ENCODE data around the gene ARHGEF33. TPM values are rescaled to one million over a fixed set of nuclear protein-coding genes. Genes with fewer than 3 reads are reported as not detected.

The ARHGEF33 gene
- total RNA-seq, 3 donors from 2014 or later (not counting 1 experiment from before 2014, with no cell fraction given), result 0.27 TPM; not detected in 2

DNA sequence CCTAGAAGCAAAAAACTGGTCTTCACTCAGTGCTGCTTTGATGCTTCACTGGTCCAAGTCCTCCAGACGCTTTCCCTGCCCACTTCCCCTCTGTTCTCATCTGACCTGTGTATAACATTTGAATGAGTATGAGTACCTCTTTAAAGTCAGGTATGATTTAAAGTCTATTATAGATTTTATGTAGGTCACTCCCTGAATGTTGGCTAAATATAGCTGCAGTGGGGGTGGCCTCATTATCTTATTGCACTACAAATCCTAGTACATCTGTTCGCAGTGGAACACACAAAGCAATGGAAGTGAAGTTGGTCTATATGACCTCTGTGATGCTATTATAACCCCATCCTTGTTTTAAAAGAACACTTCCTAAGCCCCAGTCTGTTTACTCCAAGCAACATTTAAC is 33.2 kb downstream of the ARHGEF33 start:
- H3K4me3 ChIP-seq (ENCODE audit: low read length), result no peak overlapping the region
- no peaks in the 10 kb centered on the region for H3K36me3 ChIP-seq (ENCODE audit: control insufficient read depth, insufficient read depth, low read length)
- ATAC-seq (no peak), DNase-seq (no peak)
- Mint-ChIP-seq H3K36me3 (no peaks in the 10 kb centered on the region), H3K9me3 (no peaks in the 10 kb centered on the region), H3K27me3 (ENCODE audit: low read depth in 2 of 2) (peaks cover 8 to 28% of the 10 kb centered on the region in 2 donors), H3K4me3 (no peak overlapping the region), H3K4me1 (no peaks in the 10 kb centered on the region), H3K27ac (no peak overlapping the region)
- H3K9me3 ChIP-seq (ENCODE audit: control insufficient read depth, insufficient read depth, low read length), result no peaks in the 10 kb centered on the region
- H3K27ac ChIP-seq (ENCODE audit: low read length), result no peak overlapping the region
- TF ChIP-seq, protein P1, sequence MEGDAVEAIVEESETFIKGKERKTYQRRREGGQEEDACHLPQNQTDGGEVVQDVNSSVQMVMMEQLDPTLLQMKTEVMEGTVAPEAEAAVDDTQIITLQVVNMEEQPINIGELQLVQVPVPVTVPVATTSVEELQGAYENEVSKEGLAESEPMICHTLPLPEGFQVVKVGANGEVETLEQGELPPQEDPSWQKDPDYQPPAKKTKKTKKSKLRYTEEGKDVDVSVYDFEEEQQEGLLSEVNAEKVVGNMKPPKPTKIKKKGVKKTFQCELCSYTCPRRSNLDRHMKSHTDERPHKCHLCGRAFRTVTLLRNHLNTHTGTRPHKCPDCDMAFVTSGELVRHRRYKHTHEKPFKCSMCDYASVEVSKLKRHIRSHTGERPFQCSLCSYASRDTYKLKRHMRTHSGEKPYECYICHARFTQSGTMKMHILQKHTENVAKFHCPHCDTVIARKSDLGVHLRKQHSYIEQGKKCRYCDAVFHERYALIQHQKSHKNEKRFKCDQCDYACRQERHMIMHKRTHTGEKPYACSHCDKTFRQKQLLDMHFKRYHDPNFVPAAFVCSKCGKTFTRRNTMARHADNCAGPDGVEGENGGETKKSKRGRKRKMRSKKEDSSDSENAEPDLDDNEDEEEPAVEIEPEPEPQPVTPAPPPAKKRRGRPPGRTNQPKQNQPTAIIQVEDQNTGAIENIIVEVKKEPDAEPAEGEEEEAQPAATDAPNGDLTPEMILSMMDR (IDR thresholded peaks at IDR 0.05), result no peak
- intact Hi-C loops (cut with micrococcal nuclease), result no loop called here
- no peaks in the 10 kb centered on the region for H3K4me1 ChIP-seq (ENCODE audit: control insufficient read depth, insufficient read depth, low read length)
- H3K27me3 ChIP-seq (ENCODE audit: control insufficient read depth, insufficient read depth, low read length), result peaks cover 4% of the 10 kb centered on the region
- no CpG with 5 or more reads among the region's 2 CpGs for WGBS (ENCODE audit: insufficient coverage)

- TF ChIP-seq, protein P1 (IDR thresholded peaks at IDR 0.05), result no peak
- Mint-ChIP-seq H3K4me3 (no peak overlapping the region), H3K36me3 (no peaks in the 10 kb centered on the region), H3K27me3 (ENCODE audit: low read depth in 2 of 2) (peaks cover 8 to 28% of the 10 kb centered on the region in 2 donors), H3K9me3 (no peaks in the 10 kb centered on the region), H3K4me1 (no peaks in the 10 kb centered on the region), H3K27ac (no peak overlapping the region)
- H3K27ac ChIP-seq (ENCODE audit: low read length), result no peak overlapping the region
- no peak for DNase-seq
- intact Hi-C loops (cut with micrococcal nuclease), result no loop called here
- 85% methylated on average over 9 of the region's 9 CpGs for WGBS (ENCODE audit: insufficient coverage)
- H3K4me3 ChIP-seq (ENCODE audit: low read length), result no peak overlapping the region
- ATAC-seq, result no peak
- no peaks in the 10 kb centered on the region for H3K36me3 ChIP-seq (ENCODE audit: control insufficient read depth, insufficient read depth, low read length)
- peaks cover 4% of the 10 kb centered on the region for H3K27me3 ChIP-seq (ENCODE audit: control insufficient read depth, insufficient read depth, low read length)
- no peaks in the 10 kb centered on the region for H3K4me1 ChIP-seq (ENCODE audit: control insufficient read depth, insufficient read depth, low read length)
- no peaks in the 10 kb centered on the region for H3K9me3 ChIP-seq (ENCODE audit: control insufficient read depth, insufficient read depth, low read length)
Measured at GRCh38 chr2:38925982-38926381, 36.3 kb downstream of the ARHGEF33 start.

DNA sequence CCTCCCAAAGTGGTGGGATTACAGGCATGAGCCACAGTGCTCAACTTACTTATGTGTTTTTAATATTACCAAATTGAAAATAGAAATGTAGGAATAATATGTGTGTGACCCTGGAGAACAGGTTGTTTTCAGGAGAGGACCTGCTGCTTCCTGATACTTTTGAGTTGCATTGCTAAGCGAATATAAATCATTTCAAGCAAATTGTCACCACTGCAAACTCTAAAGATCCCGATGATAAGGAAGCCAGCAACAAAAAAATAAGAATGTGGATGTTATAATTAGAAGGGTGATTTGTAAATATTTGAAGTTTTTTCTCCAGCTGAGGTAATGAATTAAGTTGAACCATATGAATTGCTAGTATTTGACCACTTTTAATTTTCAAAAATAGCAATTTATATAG is 40.9 kb downstream of the ARHGEF33 start:
- no peak for ATAC-seq
- no peak overlapping the region for H3K4me3 ChIP-seq (ENCODE audit: low read length)
- Mint-ChIP-seq H3K27me3 (ENCODE audit: low read depth in 2 of 2) (peaks cover 6 to 12% of the 10 kb centered on the region in 2 donors), H3K4me1 (no peaks in the 10 kb centered on the region), H3K9me3 (no peaks in the 10 kb centered on the region), H3K36me3 (no peaks in the 10 kb centered on the region), H3K4me3 (no peak overlapping the region), H3K27ac (no peak overlapping the region)
- WGBS (ENCODE audit: insufficient coverage), result 100% methylated on average over 1 of the region's 2 CpGs
- no peaks in the 10 kb centered on the region for H3K4me1 ChIP-seq (ENCODE audit: control insufficient read depth, insufficient read depth, low read length)
- TF ChIP-seq, protein P1 (IDR thresholded peaks at IDR 0.05), result no peak
- H3K27ac ChIP-seq (ENCODE audit: low read length), result no peak overlapping the region
- H3K36me3 ChIP-seq (ENCODE audit: control insufficient read depth, insufficient read depth, low read length), result no peaks in the 10 kb centered on the region
- DNase-seq, result no peak
- no peaks in the 10 kb centered on the region for H3K27me3 ChIP-seq (ENCODE audit: control insufficient read depth, insufficient read depth, low read length)
- intact Hi-C loops (cut with micrococcal nuclease), result no loop called here
- no peaks in the 10 kb centered on the region for H3K9me3 ChIP-seq (ENCODE audit: control insufficient read depth, insufficient read depth, low read length)

- Mint-ChIP-seq H3K4me1 (no peaks in the 10 kb centered on the region), H3K27me3 (ENCODE audit: low read depth in 2 of 2) (peaks cover 4 to 9% of the 10 kb centered on the region in 2 donors), H3K9me3 (no peaks in the 10 kb centered on the region), H3K27ac (no peak overlapping the region), H3K4me3 (no peak overlapping the region), H3K36me3 (no peaks in the 10 kb centered on the region)
- Histone ChIP-seq H3K4me3 (ENCODE audit: low read length) (no peak overlapping the region), H3K27me3 (ENCODE audit: control insufficient read depth, insufficient read depth, low read length) (no peaks in the 10 kb centered on the region), H3K36me3 (ENCODE audit: control insufficient read depth, insufficient read depth, low read length) (no peaks in the 10 kb centered on the region), H3K27ac (ENCODE audit: low read length) (no peak overlapping the region), H3K9me3 (ENCODE audit: control insufficient read depth, insufficient read depth, low read length) (no peaks in the 10 kb centered on the region), H3K4me1 (ENCODE audit: control insufficient read depth, insufficient read depth, low read length) (no peaks in the 10 kb centered on the region)
- 100% methylated on average over 1 of the region's 1 CpG for WGBS (ENCODE audit: insufficient coverage)
- intact Hi-C loops (cut with micrococcal nuclease), result no loop called here
- TF ChIP-seq, protein P1 (IDR thresholded peaks at IDR 0.05), result no peak
- no peak for ATAC-seq
- no peak for DNase-seq
Measured at GRCh38 chr2:38932586-38932985, 42.9 kb downstream of the ARHGEF33 start.

All from natural killer cell (primary cell).